Mesendoderm (in vitro differentiated cells): ENCODE data around the gene BSG.
A peak's percentile ranks its signal among the peaks of the same experiment; 100 is the strongest.

Experiments used
- DNase-seq: peaks from one replicate; pipeline ENCODE4 v3.0.0; 2013
- H2AK5ac ChIP-seq: 2 replicates; pipeline ENCODE4 v1.6.1; 2013; ENCODE audit warnings: low read length, inconsistent platforms
- H2BK120ac ChIP-seq: 2 replicates; pipeline ENCODE4 v1.6.1; 2013; ENCODE audit warnings: low read depth, mild to moderate bottlenecking, low read length, moderate library complexity, mixed read lengths
- H2BK15ac ChIP-seq: replicated peaks from 2 replicates; pipeline ENCODE4 v1.6.1; 2013; ENCODE audit warnings: low read depth, mild to moderate bottlenecking, moderate library complexity
- H2BK5ac ChIP-seq: 2 replicates; pipeline ENCODE4 v1.6.1; 2013; ENCODE audit warnings: low read length, inconsistent platforms
- H3K18ac ChIP-seq: 2 replicates; pipeline ENCODE4 v1.6.1; 2013; ENCODE audit warnings: mild to moderate bottlenecking, low read length, mixed read lengths
- H3K23ac ChIP-seq: one replicate; pipeline ENCODE4 v1.6.1; 2013; ENCODE audit warnings: low read length
- H3K27ac ChIP-seq: 2 replicates; pipeline ENCODE4 v1.5.1; 2013; ENCODE audit warnings: low read depth, mild to moderate bottlenecking, inconsistent platforms, low read length, moderate library complexity
- H3K27me3 ChIP-seq: 2 replicates; pipeline ENCODE4 v1.6.1; 2013; ENCODE audit warnings: low read length, control low read depth, mild to moderate bottlenecking, inconsistent platforms; ENCODE audit not compliant: insufficient read depth, poor library complexity
- H3K36me3 ChIP-seq: 2 replicates; pipeline ENCODE4 v1.6.1; 2013; ENCODE audit warnings: low read length, inconsistent platforms; ENCODE audit not compliant: control insufficient read depth, insufficient read depth
- H3K4ac ChIP-seq: one replicate; pipeline ENCODE4 v1.6.1; 2013; ENCODE audit warnings: low read depth, mild to moderate bottlenecking, low read length, moderate library complexity
- H3K4me1 ChIP-seq: 2 replicates; pipeline ENCODE4 v1.6.1; 2013; ENCODE audit warnings: low read depth, low read length, inconsistent platforms; ENCODE audit not compliant: control insufficient read depth
- H3K4me2 ChIP-seq: 2 replicates; pipeline ENCODE4 v1.6.1; 2013; ENCODE audit warnings: low read length
- H3K4me3 ChIP-seq: 2 replicates; pipeline ENCODE4 v1.5.1; 2013; ENCODE audit warnings: mild to moderate bottlenecking, low read length
- H3K56ac ChIP-seq: one replicate; pipeline ENCODE4 v1.6.1; 2013; ENCODE audit warnings: low read length
- H3K79me1 ChIP-seq: 2 replicates; pipeline ENCODE4 v1.6.1; 2013; ENCODE audit warnings: low read length, inconsistent platforms
- H3K79me2 ChIP-seq: 2 replicates; pipeline ENCODE4 v1.6.1; 2013; ENCODE audit warnings: mild to moderate bottlenecking, low read length; ENCODE audit not compliant: control insufficient read depth, insufficient read depth
- H3K9ac ChIP-seq: 2 replicates; pipeline ENCODE4 v1.6.1; 2013; ENCODE audit warnings: low read length, inconsistent platforms
- H4K5ac ChIP-seq: one replicate; pipeline ENCODE4 v1.6.1; 2013; ENCODE audit warnings: low read length
- H4K8ac ChIP-seq: one replicate; pipeline ENCODE4 v1.6.1; 2013; ENCODE audit warnings: low read depth, mild to moderate bottlenecking, control low read depth, low read length, moderate library complexity
- WGBS: extraction: QIAGEN DNeasy Blood & Tissue Kit; methylation state at CpG from one replicate; pipeline ENCODE4 v1.1.7; 2013; ENCODE audit warnings: low lambda C conversion rate, missing lambda C conversion rate; ENCODE audit not compliant: insufficient coverage; ENCODE audit errors: extremely low coverage; 5-methylcytosine and 5-hydroxymethylcytosine counted together

The BSG gene

DNA sequence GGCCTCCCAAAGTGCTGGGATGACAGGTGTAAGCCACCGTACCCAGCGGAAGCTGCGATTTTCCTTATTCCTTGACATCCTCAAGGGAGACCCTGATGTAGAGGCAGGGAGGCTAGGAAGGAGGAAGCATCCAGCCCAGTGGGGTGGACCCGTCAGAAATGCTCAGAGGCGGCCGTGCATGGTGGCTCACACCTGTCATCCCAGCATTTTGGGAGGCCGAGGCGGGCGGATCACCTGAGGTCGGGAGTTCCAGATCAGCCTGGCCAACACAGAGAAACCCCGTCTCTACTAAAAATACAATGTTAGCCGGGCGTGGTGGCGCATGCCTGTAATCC, 17.0 kb upstream of the BSG start:
- no peak overlapping the region for H2BK15ac ChIP-seq
- H3K18ac ChIP-seq = no peak overlapping the region
- no CpG with 5 or more reads among the region's 14 CpGs for WGBS
- no peaks in the 10 kb centered on the region for H3K36me3 ChIP-seq
- no peak overlapping the region for H4K5ac ChIP-seq
- H3K23ac ChIP-seq = no peak overlapping the region
- no peaks in the 10 kb centered on the region for H3K79me1 ChIP-seq
- H3K4me2 ChIP-seq = no peak overlapping the region
- no peak overlapping the region for H3K4me3 ChIP-seq
- H2BK120ac ChIP-seq = no peak overlapping the region
- no peak overlapping the region for H4K8ac ChIP-seq
- no peak for DNase-seq
- H3K4ac ChIP-seq = no peak overlapping the region
- no peak overlapping the region for H3K9ac ChIP-seq
- H3K4me1 ChIP-seq = no peaks in the 10 kb centered on the region
- no peaks in the 10 kb centered on the region for H3K27me3 ChIP-seq
- H3K79me2 ChIP-seq = no peaks in the 10 kb centered on the region
- no peak overlapping the region for H2BK5ac ChIP-seq
- no peak overlapping the region for H3K27ac ChIP-seq
- no peak overlapping the region for H2AK5ac ChIP-seq
- H3K56ac ChIP-seq = no peak overlapping the region

- Histone ChIP-seq H3K4me2 (no peak overlapping the region), H3K23ac (no peak overlapping the region), H4K5ac (no peak overlapping the region), H3K4me1 (no peaks in the 10 kb centered on the region), H3K27me3 (no peaks in the 10 kb centered on the region), H3K79me2 (no peaks in the 10 kb centered on the region), H2BK15ac (no peak overlapping the region), H3K79me1 (no peaks in the 10 kb centered on the region), H3K56ac (no peak overlapping the region), H2AK5ac (no peak overlapping the region), H2BK120ac (no peak overlapping the region), H3K36me3 (no peaks in the 10 kb centered on the region), H3K27ac (no peak overlapping the region), H3K9ac (no peak overlapping the region), H4K8ac (no peak overlapping the region), H3K4me3 (no peak overlapping the region), H3K4ac (no peak overlapping the region), H3K18ac (no peak overlapping the region), H2BK5ac (no peak overlapping the region)
- WGBS = no CpG with 5 or more reads among the region's 31 CpGs
- no peak for DNase-seq
Measured at GRCh38 chr19:556611-557382, 15.6 kb upstream of the BSG start.

DNA sequence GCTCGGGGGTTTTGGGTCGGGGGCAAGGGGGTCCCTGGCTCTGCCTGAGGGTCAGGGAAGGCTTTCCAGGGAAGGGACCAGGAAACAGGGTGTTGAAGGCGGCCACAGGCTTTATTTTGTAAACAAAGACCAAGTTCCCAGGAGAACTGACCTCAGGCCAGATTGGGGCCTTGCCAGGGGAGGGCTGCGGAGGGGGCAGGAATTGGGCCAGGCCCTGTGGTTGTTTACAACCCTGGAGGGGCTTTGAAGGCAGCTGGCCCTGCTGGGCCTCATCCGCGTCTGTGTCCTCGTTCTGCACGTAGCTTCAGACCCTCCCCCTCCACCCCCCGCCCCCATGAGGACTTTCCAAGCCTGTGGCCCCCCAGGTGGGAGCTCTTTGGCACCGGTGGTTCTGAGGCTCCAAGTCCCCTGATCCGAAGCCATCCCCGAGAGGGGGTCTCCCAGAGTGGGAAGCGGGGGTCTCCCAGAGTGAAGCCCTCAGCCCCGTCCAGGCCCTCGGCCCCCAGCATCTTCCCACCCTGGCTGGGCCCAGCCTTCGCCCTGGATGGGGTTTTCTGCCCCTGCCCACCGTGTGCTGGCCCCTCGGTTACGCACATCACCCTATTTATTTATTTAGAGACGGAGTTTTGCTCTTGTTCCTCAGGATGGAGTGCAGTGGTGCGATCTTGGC, 13.5 kb upstream of the BSG start:
- no peak overlapping the region for H2BK120ac ChIP-seq
- H2BK5ac ChIP-seq = no peak overlapping the region
- no peak overlapping the region for H4K5ac ChIP-seq
- H3K23ac ChIP-seq = no peak overlapping the region
- H3K4me3 ChIP-seq = no peak overlapping the region
- H3K56ac ChIP-seq = peak overlapping the region; percentile 1
- no peak overlapping the region for H2AK5ac ChIP-seq
- no peaks in the 10 kb centered on the region for H3K79me2 ChIP-seq
- peak; percentile 60 for DNase-seq
- H3K36me3 ChIP-seq = no peaks in the 10 kb centered on the region
- H3K9ac ChIP-seq = no peak overlapping the region
- no peak overlapping the region for H4K8ac ChIP-seq
- no peaks in the 10 kb centered on the region for H3K27me3 ChIP-seq
- H3K18ac ChIP-seq = no peak overlapping the region
- no peaks in the 10 kb centered on the region for H3K79me1 ChIP-seq
- H3K27ac ChIP-seq = no peak overlapping the region
- WGBS = no CpG with 5 or more reads among the region's 21 CpGs
- no peak overlapping the region for H3K4ac ChIP-seq
- no peaks in the 10 kb centered on the region for H3K4me1 ChIP-seq
- no peak overlapping the region for H2BK15ac ChIP-seq
- no peak overlapping the region for H3K4me2 ChIP-seq

- Histone ChIP-seq H2BK15ac (no peak overlapping the region), H3K27me3 (no peaks in the 10 kb centered on the region), H3K56ac (no peak overlapping the region), H3K79me1 (no peaks in the 10 kb centered on the region), H2AK5ac (no peak overlapping the region), H3K27ac (no peak overlapping the region), H2BK5ac (no peak overlapping the region), H4K8ac (no peak overlapping the region), H4K5ac (no peak overlapping the region), H3K23ac (no peak overlapping the region), H3K4me3 (no peak overlapping the region), H2BK120ac (no peak overlapping the region), H3K36me3 (no peaks in the 10 kb centered on the region), H3K4ac (no peak overlapping the region), H3K9ac (no peak overlapping the region), H3K4me1 (no peaks in the 10 kb centered on the region), H3K4me2 (no peak overlapping the region), H3K79me2 (no peaks in the 10 kb centered on the region), H3K18ac (no peak overlapping the region)
- DNase-seq = no peak
- WGBS = no CpG with 5 or more reads among the region's 12 CpGs
Measured at GRCh38 chr19:560121-560520, 12.3 kb upstream of the BSG start.

DNA sequence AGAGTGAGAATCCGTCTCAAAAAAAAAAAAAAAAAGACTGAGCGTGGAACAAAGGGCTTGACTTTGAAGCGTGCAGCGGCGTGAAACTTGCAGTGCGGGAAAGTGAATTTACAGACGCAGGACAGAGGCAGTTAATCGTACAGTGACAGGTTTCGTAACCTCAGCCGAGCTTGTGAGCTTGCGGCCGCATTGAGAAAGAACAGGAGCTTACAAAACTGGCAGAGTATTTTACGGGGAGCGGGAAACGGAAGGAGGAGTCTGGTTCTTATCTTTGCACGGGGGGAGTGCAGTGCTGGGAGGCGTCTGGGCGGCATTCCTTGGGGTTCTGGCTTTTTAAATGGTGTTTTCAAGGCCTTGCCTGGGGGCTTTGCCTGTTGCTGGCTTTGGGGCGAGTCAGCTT, 6.0 kb upstream of the BSG start:
- no peak overlapping the region for H2AK5ac ChIP-seq
- no peak overlapping the region for H2BK120ac ChIP-seq
- no peak overlapping the region for H2BK5ac ChIP-seq
- no peak overlapping the region for H2BK15ac ChIP-seq
- H3K56ac ChIP-seq = no peak overlapping the region
- no peak overlapping the region for H3K23ac ChIP-seq
- no peaks in the 10 kb centered on the region for H3K79me1 ChIP-seq
- H3K27ac ChIP-seq = no peak overlapping the region
- no peak overlapping the region for H3K9ac ChIP-seq
- no peak overlapping the region for H3K4ac ChIP-seq
- no peak overlapping the region for H3K4me3 ChIP-seq
- no peak overlapping the region for H3K18ac ChIP-seq
- no peak overlapping the region for H4K8ac ChIP-seq
- no peaks in the 10 kb centered on the region for H3K27me3 ChIP-seq
- peak; percentile 66 for DNase-seq
- H3K4me1 ChIP-seq = no peaks in the 10 kb centered on the region
- no peak overlapping the region for H4K5ac ChIP-seq
- no peaks in the 10 kb centered on the region for H3K79me2 ChIP-seq
- no CpG with 5 or more reads among the region's 19 CpGs for WGBS
- no peaks in the 10 kb centered on the region for H3K36me3 ChIP-seq
- H3K4me2 ChIP-seq = no peak overlapping the region

GRCh38 chr19:566844-567243, 5.6 kb upstream of the BSG start:
- Histone ChIP-seq H3K9ac (no peak overlapping the region), H3K18ac (no peak overlapping the region), H4K5ac (no peak overlapping the region), H2BK15ac (no peak overlapping the region), H3K4ac (no peak overlapping the region), H3K56ac (no peak overlapping the region), H4K8ac (no peak overlapping the region), H2AK5ac (no peak overlapping the region), H3K23ac (no peak overlapping the region), H3K79me1 (no peaks in the 10 kb centered on the region), H2BK120ac (no peak overlapping the region), H3K4me3 (no peak overlapping the region), H2BK5ac (no peak overlapping the region), H3K27ac (no peak overlapping the region), H3K4me1 (no peaks in the 10 kb centered on the region), H3K4me2 (no peak overlapping the region), H3K79me2 (no peaks in the 10 kb centered on the region), H3K27me3 (no peaks in the 10 kb centered on the region), H3K36me3 (no peaks in the 10 kb centered on the region)
- DNase-seq = no peak
- no CpG with 5 or more reads among the region's 16 CpGs for WGBS
